ENCODE results near the gene SNAP91. TPM values are rescaled to one million over a fixed set of nuclear protein-coding genes. Genes with fewer than 3 reads are reported as not detected.

The SNAP91 gene
- total and polyA plus RNA-seq, 2 of the 8 experiments (the other 6 are each of a cell fraction or from before 2014, with no cell fraction given), result 1.3 to 1.5 TPM

DNA sequence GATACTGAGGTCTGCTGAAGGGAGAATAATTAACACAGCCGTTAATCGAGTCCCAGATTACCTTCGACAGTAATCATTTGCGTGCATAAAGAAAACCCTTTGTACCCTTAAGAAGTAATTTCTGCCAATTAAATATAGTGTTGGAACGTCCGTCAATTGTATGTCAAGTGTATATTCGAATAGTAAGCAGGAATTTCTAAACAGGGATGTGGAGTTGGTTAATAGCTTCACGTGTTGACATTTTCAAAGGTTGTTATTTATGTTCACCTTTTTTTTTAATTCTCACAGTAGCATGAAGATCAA is 798 bp upstream of the SNAP91 start (continued):
- TF ChIP-seq CHD7 (IDR thresholded peaks at IDR 0.05; ENCODE audit: insufficient replicate concordance, low read length) (no peak), BCL11A (IDR thresholded peaks at IDR 0.05; ENCODE audit: low read depth in 2 of 2, low read length in 2 of 2) (no peak), EZH2 (IDR thresholded peaks at IDR 0.05; ENCODE audit: low read depth, low read length, severe bottlenecking) (no peak), SIRT6 (IDR thresholded peaks at IDR 0.05; ENCODE audit: low read length) (no peak), ZNF274 (IDR thresholded peaks at IDR 0.05; ENCODE audit: borderline replicate concordance, extremely low read depth, low read length) (no peak), KDM5A (IDR thresholded peaks at IDR 0.05; ENCODE audit: low read length) (no peak), EP300 (IDR thresholded peaks at IDR 0.05; ENCODE audit: borderline replicate concordance in 1 of 2, low read depth in 2 of 2, low read length in 2 of 2) (no peak), GABPA (IDR thresholded peaks at IDR 0.05; ENCODE audit: borderline replicate concordance, insufficient read depth, low read length) (no peak), EGR1 (IDR thresholded peaks at IDR 0.05; ENCODE audit: borderline replicate concordance, low read depth, low read length) (no peak), CEBPB (IDR thresholded peaks at IDR 0.05; ENCODE audit: low read depth, low read length) (no peak), ATF2 (IDR thresholded peaks at IDR 0.05; ENCODE audit: low read length) (no peak)
